ENCODE measurements around the gene YPEL4. TPM values are rescaled to one million over a fixed set of nuclear protein-coding genes. Genes with fewer than 3 reads are reported as not detected.

YPEL4 gene
- polyA plus RNA-seq, 1 of the 3 experiments (the other 2 are of a cell fraction): 2.3 TPM

DNA sequence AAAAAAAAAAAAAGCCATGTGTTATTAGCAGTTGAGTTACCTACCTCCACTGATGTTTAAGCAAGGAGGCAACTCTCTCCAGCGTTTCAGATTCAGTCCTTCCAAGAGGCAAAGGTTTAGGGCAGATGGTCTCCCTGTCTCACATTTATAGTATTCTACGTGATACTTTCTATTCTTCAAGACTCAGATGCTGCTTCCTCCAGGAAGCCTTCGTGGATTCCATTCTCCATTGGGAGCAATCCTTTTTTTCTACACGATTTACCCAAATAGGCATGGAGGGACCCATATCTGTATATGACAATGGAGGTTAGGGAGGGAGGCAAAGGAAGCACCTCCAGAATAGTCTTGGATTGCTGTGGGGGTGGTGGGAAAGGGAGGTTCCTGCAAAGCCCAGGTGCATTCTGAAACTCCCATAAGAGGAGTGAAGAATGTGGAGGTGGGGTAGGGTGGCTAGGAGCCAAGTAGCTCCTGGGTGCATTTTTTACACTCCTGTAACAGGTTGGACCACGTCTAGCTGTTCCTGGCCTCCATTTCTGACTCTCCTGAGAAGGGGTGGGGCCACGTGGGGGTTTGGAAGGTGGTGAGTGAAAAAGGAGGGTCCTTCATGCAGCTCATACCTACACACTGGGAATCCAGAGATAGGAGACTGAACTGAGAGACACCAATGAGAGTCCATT is 16.2 kb downstream of the YPEL4 start:
- ChIA-PET CTCF (interaction anchor here (2.4 to 17.7 kb wide), 3 partner anchors 11 to 107 kb away, joined by 7 to 326 read pairs (median 21); partner anchors contain the start of gene UBE2L6), POLR2A (no interaction called here)
- no peak for DNase-seq
- Histone ChIP-seq H3K4me2 (no peak overlapping the region), H3K9me2 (no peaks in the 10 kb centered on the region), H3K9ac (no peak overlapping the region), H3K79me2 (ENCODE audit: insufficient read depth) (peaks cover 4% of the 10 kb centered on the region), H4K20me1 (ENCODE audit: insufficient read depth) (no peaks in the 10 kb centered on the region), H3F3A (replicated peaks; ENCODE audit: insufficient read depth) (no peaks in the 10 kb centered on the region), H3K4me3 (ENCODE audit: low read depth in 2 of 2, low read length in 1 of 2) (no peak overlapping the region), H2AFZ (ENCODE audit: low read depth) (no peak overlapping the region), H3K4me1 (ENCODE audit: control insufficient read depth in 1 of 2, insufficient read depth in 2 of 2, low read depth in 1 of 2, low read length in 1 of 2) (peaks cover 3 to 6% of the 10 kb centered on the region in 2 experiments; a peak in 2 of 4 replicates), H3K27ac (ENCODE audit: low read depth in 2 of 2, low read length in 1 of 2) (no peak overlapping the region), H3K27me3 (ENCODE audit: insufficient read depth) (peaks cover 6% of the 10 kb centered on the region; the same call in 1 of the 2 replicates), H3K36me3 (replicated peaks in 1 of 2; ENCODE audit: control insufficient read depth in 1 of 2, insufficient read depth in 2 of 2, low read length in 1 of 2) (no peaks in the 10 kb centered on the region), H3K9me3 (no peaks in the 10 kb centered on the region)
- TF ChIP-seq ELF1 (IDR thresholded peaks at IDR 0.05): no peak
- TF ChIP-seq GATA2 (CRISPR knock-in tag; IDR thresholded peaks at IDR 0.05): no peak
- no peak for TF ChIP-seq SMC3 (IDR thresholded peaks at IDR 0.05; ENCODE audit: low read depth, low read length)
- no peak for TF ChIP-seq FOXJ3 (CRISPR knock-in tag; IDR thresholded peaks at IDR 0.05)
- TF ChIP-seq EZH2phosphoT487 (IDR thresholded peaks at IDR 0.05; ENCODE audit: borderline replicate concordance, low read depth): no peak
- TF ChIP-seq RAD21 (IDR thresholded peaks at IDR 0.05; ENCODE audit: low read length): no peak
- 7% methylated on average over 6 of the region's 6 CpGs for WGBS (ENCODE audit: low lambda C conversion rate)

DNA sequence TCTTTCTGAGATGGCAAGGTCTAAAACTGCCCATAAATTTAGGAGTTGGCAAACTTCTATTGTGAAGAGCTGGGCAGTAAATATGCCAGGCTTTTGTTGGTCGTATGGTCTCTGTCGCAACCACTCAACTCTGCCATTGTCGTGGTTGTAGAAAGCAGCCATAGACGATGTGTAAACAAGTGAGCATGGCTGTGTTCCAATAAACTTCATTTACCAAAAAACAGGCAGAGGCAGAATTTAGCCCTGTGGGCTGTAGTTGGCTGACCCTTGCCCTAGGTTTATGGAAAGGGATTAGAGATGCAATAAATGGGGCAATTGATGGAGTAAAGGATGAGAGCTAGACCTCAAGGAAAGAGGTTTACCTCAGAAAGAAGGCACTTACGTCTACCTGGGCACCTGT is 17.6 kb downstream of the YPEL4 start:
- Histone ChIP-seq H3K79me2 (ENCODE audit: insufficient read depth) (no peaks in the 10 kb centered on the region), H3K27ac (ENCODE audit: low read depth in 2 of 2, low read length in 1 of 2) (no peak overlapping the region), H3K9ac (no peak overlapping the region), H3K4me1 (ENCODE audit: control insufficient read depth in 1 of 2, insufficient read depth in 2 of 2, low read depth in 1 of 2, low read length in 1 of 2) (no peaks in the 10 kb centered on the region), H3K27me3 (ENCODE audit: insufficient read depth) (peaks cover 6% of the 10 kb centered on the region; the same call in 1 of the 2 replicates), H3K36me3 (replicated peaks in 1 of 2; ENCODE audit: control insufficient read depth in 1 of 2, insufficient read depth in 2 of 2, low read length in 1 of 2) (no peaks in the 10 kb centered on the region), H3K9me2 (no peaks in the 10 kb centered on the region), H3K4me3 (ENCODE audit: low read depth in 2 of 2, low read length in 1 of 2) (no peak overlapping the region), H3K4me2 (no peak overlapping the region), H3F3A (replicated peaks; ENCODE audit: insufficient read depth) (no peaks in the 10 kb centered on the region), H2AFZ (ENCODE audit: low read depth) (no peak overlapping the region), H4K20me1 (ENCODE audit: insufficient read depth) (no peaks in the 10 kb centered on the region), H3K9me3 (no peaks in the 10 kb centered on the region)
- ChIA-PET POLR2A (interaction anchor here (0.6 kb wide), 1 partner anchor 101 kb away, joined by 3 read pairs; no protein-coding TSS in a partner anchor), CTCF (interaction anchor here (1.2 to 5.8 kb wide), 2 partner anchors 13 to 65 kb away, joined by 4 to 21 read pairs; partner anchors contain the start of gene UBE2L6)
- TF ChIP-seq NRF1 (IDR thresholded peaks at IDR 0.05; ENCODE audit: low read depth, low read length) (no peak), CHD2 (IDR thresholded peaks at IDR 0.05; ENCODE audit: low read length, partially characterized antibody) (no peak), GABPA (IDR thresholded peaks at IDR 0.05; ENCODE audit: low read depth) (no peak), RFX5 (IDR thresholded peaks at IDR 0.05; ENCODE audit: low read length) (no peak), MXI1 (IDR thresholded peaks at IDR 0.05; ENCODE audit: low read depth, low read length) (no peak), ELF1 (IDR thresholded peaks at IDR 0.05) (no peak), GATA2 (CRISPR knock-in tag; IDR thresholded peaks at IDR 0.05) (no peak), SIN3A (IDR thresholded peaks at IDR 0.05; ENCODE audit: borderline replicate concordance, low read depth, low read length) (no peak), EP300 (IDR thresholded peaks at IDR 0.05; ENCODE audit: borderline replicate concordance in 1 of 2, low read depth in 1 of 2, low read length in 1 of 2) (no peak), MEF2A (IDR thresholded peaks at IDR 0.05; ENCODE audit: borderline replicate concordance, low read depth) (no peak)
- TF ChIP-seq, protein P1, sequence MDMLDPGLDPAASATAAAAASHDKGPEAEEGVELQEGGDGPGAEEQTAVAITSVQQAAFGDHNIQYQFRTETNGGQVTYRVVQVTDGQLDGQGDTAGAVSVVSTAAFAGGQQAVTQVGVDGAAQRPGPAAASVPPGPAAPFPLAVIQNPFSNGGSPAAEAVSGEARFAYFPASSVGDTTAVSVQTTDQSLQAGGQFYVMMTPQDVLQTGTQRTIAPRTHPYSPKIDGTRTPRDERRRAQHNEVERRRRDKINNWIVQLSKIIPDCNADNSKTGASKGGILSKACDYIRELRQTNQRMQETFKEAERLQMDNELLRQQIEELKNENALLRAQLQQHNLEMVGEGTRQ (IDR thresholded peaks at IDR 0.05; ENCODE audit: borderline replicate concordance, low read depth, low read length): no peak
- TF ChIP-seq, protein P2, sequence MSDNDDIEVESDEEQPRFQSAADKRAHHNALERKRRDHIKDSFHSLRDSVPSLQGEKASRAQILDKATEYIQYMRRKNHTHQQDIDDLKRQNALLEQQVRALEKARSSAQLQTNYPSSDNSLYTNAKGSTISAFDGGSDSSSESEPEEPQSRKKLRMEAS (IDR thresholded peaks at IDR 0.05; ENCODE audit: low read depth): no peak
- 34% methylated on average over 5 of the region's 5 CpGs for WGBS (ENCODE audit: low lambda C conversion rate)
- no peak for DNase-seq
